IMR-90 (cell line): ENCODE results near the gene LINGO4. TPM values are rescaled to one million over a fixed set of nuclear protein-coding genes. Genes with fewer than 3 reads are reported as not detected.

Source experiments
- ATAC-seq: fragments of 200-7000 bp; cut with Tn5 transposase; 2 replicates; pipeline ENCODE4 v1.9.1; 2020; ENCODE audit warnings: low read depth, mild to moderate bottlenecking, moderate library complexity
- BruUV-seq: library from RNA; stranded (reverse); fragments of 400-500 nt; replicated peaks from 2 replicates; lab custom pipeline; 2021; lab: Mats Ljungman, UMichigan
- CTCF ChIA-PET: fragments of 300-600 bp; formaldehyde crosslinking; extraction: SDS; loops from one replicate; lab custom pipeline; 2021; ENCODE audit warnings: antibody characterized with exemption; lab: Yijun Ruan, JAX
- POLR2A ChIA-PET: fragments of 300-600 bp; sonication (Branson Sonifier 250); formaldehyde crosslinking; loops from one replicate; lab custom pipeline; 2022; ENCODE audit warnings: antibody characterized with exemption; ENCODE audit not compliant: unreplicated experiment; lab: Charles Lee
- DNase-seq: peaks from one replicate; pipeline ENCODE4 v3.0.0; 2013
- H2AFZ ChIP-seq: replicated peaks from 2 replicates; pipeline ENCODE3; 2013; ENCODE audit warnings: low read length, mild to moderate bottlenecking; ENCODE audit not compliant: poor library complexity
- H2AK5ac ChIP-seq: 2 replicates; pipeline ENCODE4 v1.6.1; 2013; ENCODE audit warnings: low read depth, low read length, inconsistent platforms
- H2AK9ac ChIP-seq: replicated peaks from 2 replicates; pipeline ENCODE3; 2013; ENCODE audit warnings: mild to moderate bottlenecking, low read depth, low read length, moderate library complexity; ENCODE audit not compliant: poor library complexity
- H2BK120ac ChIP-seq: 2 replicates; pipeline ENCODE4 v1.6.1; 2013; ENCODE audit warnings: low read depth, low read length, inconsistent platforms
- H2BK15ac ChIP-seq: 3 replicates; pipeline ENCODE4 v1.6.1; 2013; ENCODE audit warnings: low read depth, low read length, inconsistent platforms
- H2BK20ac ChIP-seq: 2 replicates; pipeline ENCODE4 v1.6.1; 2013; ENCODE audit warnings: low read depth, mild to moderate bottlenecking, inconsistent platforms, low read length, moderate library complexity
- H2BK5ac ChIP-seq: 2 replicates; pipeline ENCODE4 v1.6.1; 2013; ENCODE audit warnings: mild to moderate bottlenecking, low read depth, low read length, inconsistent platforms; ENCODE audit not compliant: poor library complexity, severe bottlenecking
- H3K14ac ChIP-seq: replicated peaks from 2 replicates; pipeline ENCODE4 v1.6.1; 2013; ENCODE audit warnings: low read depth, low read length, inconsistent platforms
- H3K18ac ChIP-seq: 2 replicates; pipeline ENCODE4 v1.6.1; 2013; ENCODE audit warnings: low read depth, low read length, control low read depth
- H3K23ac ChIP-seq: 2 replicates; pipeline ENCODE4 v1.6.1; 2013; ENCODE audit warnings: low read depth, low read length, inconsistent platforms
- H3K27ac ChIP-seq: 2 replicates; pipeline ENCODE4 v1.5.1; 2013; ENCODE audit warnings: mild to moderate bottlenecking, control low read depth, low read length; ENCODE audit not compliant: insufficient read depth
- H3K27me3 ChIP-seq: 2 replicates; pipeline ENCODE4 v1.6.1; 2013; ENCODE audit warnings: low read length; ENCODE audit not compliant: control insufficient read depth, insufficient read depth
- H3K36me3 ChIP-seq: 2 replicates; pipeline ENCODE4 v1.6.1; 2013; ENCODE audit warnings: low read length, mixed read lengths; ENCODE audit not compliant: control insufficient read depth, insufficient read depth
- H3K4ac ChIP-seq: 2 replicates; pipeline ENCODE4 v1.6.1; 2013; ENCODE audit warnings: low read depth, low read length, inconsistent platforms
- H3K4me1 ChIP-seq: 2 replicates; pipeline ENCODE4 v1.6.1; 2013; ENCODE audit warnings: low read length, mixed read lengths; ENCODE audit not compliant: control insufficient read depth, insufficient read depth
- H3K4me2 ChIP-seq: 2 replicates; pipeline ENCODE4 v1.6.1; 2013; ENCODE audit warnings: low read depth, mild to moderate bottlenecking, control low read depth, low read length, moderate library complexity
- H3K4me3 ChIP-seq: 2 replicates; pipeline ENCODE4 v1.5.1; 2013; ENCODE audit warnings: low read depth, mild to moderate bottlenecking, control low read depth, low read length, moderate library complexity; ENCODE audit not compliant: insufficient read depth
- H3K56ac ChIP-seq: 2 replicates; pipeline ENCODE4 v1.6.1; 2013; ENCODE audit warnings: low read length, inconsistent platforms; ENCODE audit not compliant: insufficient read depth; ENCODE audit errors: extremely low read depth
- H3K79me1 ChIP-seq, 2 experiments: 2 replicates each; pipeline ENCODE4 v1.6.1; 2013; ENCODE audit warnings: low read length in 2 of 2, inconsistent platforms in 1 of 2, low read depth in 1 of 2
- H3K9ac ChIP-seq: 2 replicates; pipeline ENCODE4 v1.6.1; 2013; ENCODE audit warnings: low read depth, low read length, control low read depth
- H3K9me1 ChIP-seq: 2 replicates; pipeline ENCODE4 v1.6.1; 2013; ENCODE audit warnings: low read length, inconsistent platforms; ENCODE audit not compliant: insufficient read depth
- H3K9me3 ChIP-seq: 2 replicates; pipeline ENCODE4 v1.6.1; 2013; ENCODE audit warnings: low read length; ENCODE audit not compliant: control insufficient read depth, insufficient read depth
- H4K20me1 ChIP-seq: 2 replicates; pipeline ENCODE4 v1.6.1; 2013; ENCODE audit warnings: low read length, inconsistent platforms; ENCODE audit not compliant: insufficient read depth
- H4K5ac ChIP-seq: 2 replicates; pipeline ENCODE4 v1.6.1; 2013; ENCODE audit warnings: mild to moderate bottlenecking, low read depth, low read length, control low read depth
- H4K8ac ChIP-seq, 2 experiments: 2 replicates each; pipeline ENCODE4 v1.6.1; 2013; ENCODE audit warnings: low read depth in 2 of 2, low read length in 2 of 2, control low read depth in 1 of 2, inconsistent platforms in 1 of 2
- H4K91ac ChIP-seq: 2 replicates; pipeline ENCODE4 v1.6.1; 2013; ENCODE audit warnings: low read depth, low read length, inconsistent platforms; ENCODE audit not compliant: insufficient read depth
- MAFK ChIP-seq: IDR thresholded peaks from 2 replicates; pipeline ENCODE4 v1.6.1; 2012; ENCODE audit warnings: low read depth, low read length, improper control_type of control experiment
- NFE2L2 ChIP-seq: fragments of 150-350 bp; IDR thresholded peaks from 2 replicates; pipeline ENCODE4 v1.6.1; 2016; ENCODE audit warnings: low read depth, mild to moderate bottlenecking, low read length
- RAD21 ChIP-seq: IDR thresholded peaks from 2 replicates; pipeline ENCODE4 v1.6.1; 2012; ENCODE audit warnings: low read length, improper control_type of control experiment
- RFX5 ChIP-seq: IDR thresholded peaks from 2 replicates; pipeline ENCODE4 v1.8.0; 2012; ENCODE audit warnings: low read depth, mild to moderate bottlenecking, low read length, moderate library complexity
- USF2 ChIP-seq: fragments of 150-350 bp; IDR thresholded peaks from 2 replicates; pipeline ENCODE4 v1.6.1; 2017; ENCODE audit warnings: mild to moderate bottlenecking, antibody characterized with exemption, low read length, low read depth
- WGBS, 2 experiments: methylation state at CpG; one replicate each; pipeline versions ENCODE4 v1.1.5 to v1.1.7; 2013; ENCODE audit warnings: missing lambda C conversion rate in 2 of 2; ENCODE audit not compliant: insufficient read length in 1 of 2; ENCODE audit errors: extremely low coverage in 2 of 2; 5-methylcytosine and 5-hydroxymethylcytosine counted together
- dilution Hi-C: fragments of 300-500 bp; cut with HindIII; formaldehyde crosslinking; loops from one replicate; pipeline ENCODE4 v1.14.3; 2018; ENCODE audit warnings: low sequenced_read_pairs; ENCODE audit not compliant: unreplicated experiment
- in situ Hi-C: fragments of 300-500 bp; cut with MboI; formaldehyde crosslinking; loops from 3 replicates; pipeline ENCODE4 v1.14.3; 2019; ENCODE audit warnings: low sequenced_read_pairs, inconsistent platforms, mixed read lengths
- intact Hi-C: fragments of 100-400 bp; cut with micrococcal nuclease; formaldehyde crosslinking; loops from 2 replicates; pipeline ENCODE4 v1.10.0; 2022
- polyA plus RNA-seq, 3 experiments: library from polyadenylated mRNA; depleted of rRNA; stranded (reverse); fragments of >200 nt; gene quantifications; 2 replicates each; pipeline ENCODE4 v1.2.3, GENCODE V29; 2012; ENCODE audit warnings: low replicate concordance in 1 of 3
- total RNA-seq: library from RNA; depleted of rRNA; stranded (reverse); fragments of >200 nt; gene quantifications from 2 replicates; pipeline ENCODE4 v1.2.3, GENCODE V29; 2012

LINGO4 gene
- total and polyA plus RNA-seq, 2 of the 4 experiments (the other 2 are of a cell fraction): not detected

GRCh38 chr1:151852733-151853132 lies 47.5 kb upstream of the LINGO4 start:
- intact Hi-C loops (no loop called here), dilution Hi-C loops (no loop called here), in situ Hi-C loops (no loop called here)
- Histone ChIP-seq H3K9me3 (no peaks in the 10 kb centered on the region), H3K56ac (no peak overlapping the region), H2AFZ (no peak overlapping the region), H4K8ac (no peak overlapping the region), H3K4me1 (no peaks in the 10 kb centered on the region), H3K9ac (no peak overlapping the region), H3K23ac (no peak overlapping the region), H3K4me3 (no peak overlapping the region), H3K9me1 (no peaks in the 10 kb centered on the region; the same call in 1 of the 2 replicates), H2AK5ac (no peak overlapping the region), H2BK15ac (no peak overlapping the region), H2BK20ac (no peak overlapping the region), H3K27ac (no peak overlapping the region), H3K14ac (no peak overlapping the region), H4K5ac (no peak overlapping the region), H2BK120ac (no peak overlapping the region), H3K4me2 (no peak overlapping the region), H3K79me1 (no peaks in the 10 kb centered on the region), H4K20me1 (no peaks in the 10 kb centered on the region), H2AK9ac (no peak overlapping the region), H4K91ac (no peak overlapping the region), H3K18ac (no peak overlapping the region), H3K4ac (no peak overlapping the region), H2BK5ac (no peak overlapping the region), H3K27me3 (peaks cover 42% of the 10 kb centered on the region), H3K36me3 (no peaks in the 10 kb centered on the region)
- ATAC-seq (no peak), DNase-seq (no peak)
- CTCF ChIA-PET: no interaction called here
- no CpG with 5 or more reads among the region's 4 CpGs for WGBS, 2 experiments
- TF ChIP-seq RFX5 (no peak), USF2 (no peak), NFE2L2 (no peak), MAFK (no peak), RAD21 (no peak)
- POLR2A ChIA-PET: no interaction called here
- BruUV-seq: no TSS peak
